ENCODE results near the gene SEPTIN5. TPM values are rescaled to one million over a fixed set of nuclear protein-coding genes. Genes with fewer than 3 reads are reported as not detected.

Gene SEPTIN5
- total RNA-seq, 1 donor from 2014 or later: 20.5 TPM

Other genes starting within 250 kb of the SEPTIN5 start
- 50.4 TPM for gene UFD1, start 235.3 kb upstream of the SEPTIN5 start, total RNA-seq
- 1.6 TPM for gene CDC45, start 234.6 kb upstream of the SEPTIN5 start, total RNA-seq
- 27.5 TPM for gene CLDN5, start 190.1 kb upstream of the SEPTIN5 start, total RNA-seq
- gene GP1BB, start 9.0 kb downstream of the SEPTIN5 start, total RNA-seq: 5.4 TPM
- gene TBX1, start 46.3 kb downstream of the SEPTIN5 start, total RNA-seq: 3.9 TPM
- 6.2 TPM for gene GNB1L, start 140.4 kb downstream of the SEPTIN5 start, total RNA-seq
- gene RTL10, start 140.4 kb downstream of the SEPTIN5 start, total RNA-seq: 18.4 TPM
- 214 TPM for gene COMT, start 227.3 kb downstream of the SEPTIN5 start, total RNA-seq
- gene TXNRD2, start 227.3 kb downstream of the SEPTIN5 start, total RNA-seq: 26.9 TPM